GM13977 (cell line): ENCODE data around the gene GGT6.

Source experiments
- DNase-seq: peaks from one replicate; pipeline ENCODE4 v3.0.0; 2012; ENCODE audit warnings: low spot score
- in situ Hi-C: fragments of 300-500 bp; cut with MboI; formaldehyde crosslinking; loops from one replicate; pipeline ENCODE4 v1.12.0; 2022; ENCODE audit warnings: low sequenced_read_pairs, low pct_unique_long_range_greater_than_20kb, mixed read lengths, inconsistent platforms; ENCODE audit not compliant: unreplicated experiment
- TF ChIP-seq, protein P1 (sequence below): IDR thresholded peaks from 2 replicates; pipeline ENCODE4 v1.5.1; 2012; ENCODE audit warnings: mild to moderate bottlenecking, control low read depth; ENCODE audit not compliant: insufficient read depth; ENCODE audit errors: extremely low read depth, missing control alignments

GGT6 gene

DNA sequence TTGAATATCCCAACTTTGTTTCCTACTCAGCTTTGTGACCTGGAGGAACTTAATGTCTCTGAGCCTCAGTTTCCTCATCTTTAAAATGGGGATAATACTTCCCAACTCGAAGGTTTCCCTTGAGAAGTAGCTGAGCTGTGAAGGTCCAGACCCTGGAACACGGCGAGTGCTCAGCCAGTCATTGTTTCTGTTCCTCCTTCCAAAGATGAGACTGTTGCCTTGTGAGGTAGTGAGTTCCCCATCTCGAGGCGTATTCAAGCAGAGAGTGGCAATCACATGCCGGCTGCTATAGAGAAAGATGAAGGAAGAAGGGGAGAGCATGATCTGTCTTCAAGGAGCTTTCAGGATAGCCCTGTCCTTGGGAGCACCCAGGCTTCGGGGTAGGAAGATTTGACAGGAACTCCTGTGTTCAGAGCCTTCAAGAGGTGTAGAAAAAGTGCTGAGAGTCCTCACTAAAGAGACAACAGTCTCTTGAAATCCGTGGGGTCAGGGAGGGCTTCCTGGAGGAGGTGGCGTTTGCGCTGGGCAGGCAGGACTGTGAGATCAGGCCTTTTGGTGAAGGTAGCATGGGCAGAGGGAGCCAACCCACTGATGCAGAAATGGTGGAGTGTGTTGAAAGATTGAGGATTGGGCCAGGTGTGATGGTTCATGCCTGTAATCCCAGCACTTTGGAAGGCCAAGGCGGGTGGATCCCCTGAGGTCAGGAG, 34.5 kb downstream of the GGT6 start:
- TF ChIP-seq, protein P1, sequence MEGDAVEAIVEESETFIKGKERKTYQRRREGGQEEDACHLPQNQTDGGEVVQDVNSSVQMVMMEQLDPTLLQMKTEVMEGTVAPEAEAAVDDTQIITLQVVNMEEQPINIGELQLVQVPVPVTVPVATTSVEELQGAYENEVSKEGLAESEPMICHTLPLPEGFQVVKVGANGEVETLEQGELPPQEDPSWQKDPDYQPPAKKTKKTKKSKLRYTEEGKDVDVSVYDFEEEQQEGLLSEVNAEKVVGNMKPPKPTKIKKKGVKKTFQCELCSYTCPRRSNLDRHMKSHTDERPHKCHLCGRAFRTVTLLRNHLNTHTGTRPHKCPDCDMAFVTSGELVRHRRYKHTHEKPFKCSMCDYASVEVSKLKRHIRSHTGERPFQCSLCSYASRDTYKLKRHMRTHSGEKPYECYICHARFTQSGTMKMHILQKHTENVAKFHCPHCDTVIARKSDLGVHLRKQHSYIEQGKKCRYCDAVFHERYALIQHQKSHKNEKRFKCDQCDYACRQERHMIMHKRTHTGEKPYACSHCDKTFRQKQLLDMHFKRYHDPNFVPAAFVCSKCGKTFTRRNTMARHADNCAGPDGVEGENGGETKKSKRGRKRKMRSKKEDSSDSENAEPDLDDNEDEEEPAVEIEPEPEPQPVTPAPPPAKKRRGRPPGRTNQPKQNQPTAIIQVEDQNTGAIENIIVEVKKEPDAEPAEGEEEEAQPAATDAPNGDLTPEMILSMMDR: no peak
- in situ Hi-C loops: no loop called here
- no peak for DNase-seq

DNA sequence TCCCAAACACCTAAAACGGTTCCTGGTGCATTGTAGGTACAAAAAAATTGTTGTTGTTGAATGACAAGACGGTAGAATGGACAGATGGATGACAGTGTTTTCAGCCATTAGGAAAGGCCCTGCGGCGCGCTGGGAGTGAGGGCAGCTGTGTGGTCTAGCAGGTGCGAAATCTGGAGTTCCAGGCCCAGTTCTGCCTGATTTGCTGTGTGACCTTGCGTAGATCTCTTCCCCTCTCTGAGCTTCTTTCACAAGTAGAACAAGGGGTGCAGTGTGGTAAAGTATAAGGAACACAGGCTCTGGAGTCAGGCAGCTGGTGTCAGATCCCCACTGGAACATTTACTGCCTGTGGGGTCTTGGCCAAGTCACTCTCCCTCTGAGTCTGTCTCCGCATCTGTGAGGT, 36.4 kb downstream of the GGT6 start:
- TF ChIP-seq, protein P1: no peak
- DNase-seq: no peak
- in situ Hi-C loops: no loop called here

GRCh38 chr17:4522661-4523060, 37.7 kb downstream of the GGT6 start:
- in situ Hi-C loops: no loop called here
- DNase-seq: no peak
- TF ChIP-seq, protein P1: no peak

- TF ChIP-seq, protein P1: no peak
- no peak for DNase-seq
- in situ Hi-C loops: no loop called here
Observed at GRCh38 chr17:4520894-4521600, 39.3 kb downstream of the GGT6 start.

- DNase-seq: no peak
- in situ Hi-C loops: no loop called here
- TF ChIP-seq, protein P1: no peak
Observed at GRCh38 chr17:4520060-4520893, 40.1 kb downstream of the GGT6 start.

- TF ChIP-seq, protein P1: no peak
- DNase-seq: no peak
- in situ Hi-C loops: no loop called here
Observed at GRCh38 chr17:4519361-4519788, 41.0 kb downstream of the GGT6 start.
